ENCODE measurements around the gene PLEKHA4.

The PLEKHA4 gene

GRCh38 chr19:48867123-48867745, 1.2 kb downstream of the PLEKHA4 start:
- Histone ChIP-seq H3K4me3 (ENCODE audit: low read depth, low read length) (no peak overlapping the region), H3K27me3 (no peaks in the 10 kb centered on the region), H3K4me1 (peaks cover 9% of the 10 kb centered on the region), H3K9me3 (no peaks in the 10 kb centered on the region), H3K36me3 (no peaks in the 10 kb centered on the region)
- DNase-seq: no peak
- TF ChIP-seq CTCF (IDR thresholded peaks at IDR 0.05; ENCODE audit: low read depth, low read length): no peak

GRCh38 chr19:48866692-48867091, 1.7 kb downstream of the PLEKHA4 start:
- TF ChIP-seq CTCF (IDR thresholded peaks at IDR 0.05; ENCODE audit: low read depth, low read length): no peak
- Histone ChIP-seq H3K36me3 (no peaks in the 10 kb centered on the region), H3K4me1 (peaks cover 9% of the 10 kb centered on the region), H3K27me3 (no peaks in the 10 kb centered on the region), H3K9me3 (no peaks in the 10 kb centered on the region), H3K4me3 (ENCODE audit: low read depth, low read length) (no peak overlapping the region)
- no peak for DNase-seq

GRCh38 chr19:48862827-48863226, 5.6 kb downstream of the PLEKHA4 start:
- no peak overlapping the region for H3K4me3 ChIP-seq (ENCODE audit: low read depth, low read length)
- no peak for DNase-seq
- peaks cover 5% of the 10 kb centered on the region; the same call in 1 of the 2 replicates for H3K4me1 ChIP-seq
- no peaks in the 10 kb centered on the region for H3K9me3 ChIP-seq
- H3K36me3 ChIP-seq: peaks cover 8% of the 10 kb centered on the region; the same call in 1 of the 2 replicates
- no peaks in the 10 kb centered on the region for H3K27me3 ChIP-seq
- no peak for TF ChIP-seq CTCF (IDR thresholded peaks at IDR 0.05; ENCODE audit: low read depth, low read length)

- Histone ChIP-seq H3K4me1 (no peaks in the 10 kb centered on the region), H3K36me3 (peaks cover 8% of the 10 kb centered on the region; the same call in 1 of the 2 replicates), H3K27me3 (no peaks in the 10 kb centered on the region), H3K4me3 (ENCODE audit: low read depth, low read length) (no peak overlapping the region), H3K9me3 (no peaks in the 10 kb centered on the region)
- DNase-seq: no peak
- TF ChIP-seq CTCF (IDR thresholded peaks at IDR 0.05; ENCODE audit: low read depth, low read length): no peak
Measured at GRCh38 chr19:48861313-48861712, 7.1 kb downstream of the PLEKHA4 start.

GRCh38 chr19:48859711-48860572, 8.5 kb downstream of the PLEKHA4 start:
- Histone ChIP-seq H3K4me1 (no peaks in the 10 kb centered on the region), H3K27me3 (no peaks in the 10 kb centered on the region), H3K9me3 (no peaks in the 10 kb centered on the region), H3K4me3 (ENCODE audit: low read depth, low read length) (no peak overlapping the region), H3K36me3 (peaks cover 8% of the 10 kb centered on the region; the same call in 1 of the 2 replicates)
- no peak for TF ChIP-seq CTCF (IDR thresholded peaks at IDR 0.05; ENCODE audit: low read depth, low read length)
- peak; percentile 41 for DNase-seq
